Liver (tissue), 9 donors: ENCODE measurements around the gene MEF2D. TPM values are rescaled to one million over a fixed set of nuclear protein-coding genes. Genes with fewer than 3 reads are reported as not detected.

Source experiments
- DNase-seq: peaks from one replicate; pipeline ENCODE4 v3.0.0-alpha.2; 2017; ENCODE audit warnings: low spot score
- H3K27ac ChIP-seq, 2 donors: one replicate each; pipeline ENCODE4 v1.7.0; 2013; ENCODE audit warnings: inconsistent platforms in 2 of 2, low read length in 2 of 2, control low read depth in 1 of 2, low read depth in 1 of 2, mild to moderate bottlenecking in 1 of 2
- H3K27me3 ChIP-seq, 4 donors: one replicate each; pipeline versions ENCODE4 v1.6.1 to v1.7.0; 2013; ENCODE audit warnings: low read length in 3 of 4, inconsistent platforms in 1 of 4, mild to moderate bottlenecking in 1 of 4, moderate library complexity in 1 of 4; ENCODE audit not compliant: control insufficient read depth in 4 of 4, insufficient read depth in 4 of 4
- H3K36me3 ChIP-seq, 4 donors: one replicate each; pipeline versions ENCODE4 v1.6.1 to v1.7.0; 2013; ENCODE audit warnings: low read length in 3 of 4, mild to moderate bottlenecking in 3 of 4, low read depth in 1 of 4, moderate library complexity in 1 of 4; ENCODE audit not compliant: control insufficient read depth in 4 of 4, insufficient read depth in 3 of 4
- H3K4me1 ChIP-seq, 4 donors: one replicate each; pipeline versions ENCODE4 v1.6.1 to v1.7.0; 2013; ENCODE audit warnings: low read length in 3 of 4, mild to moderate bottlenecking in 3 of 4, moderate library complexity in 1 of 4; ENCODE audit not compliant: control insufficient read depth in 4 of 4, insufficient read depth in 4 of 4
- H3K4me3 ChIP-seq, 3 donors: one replicate each; pipeline versions ENCODE4 v1.6.1 to v1.7.0; 2013; ENCODE audit warnings: low read length in 3 of 3, control low read depth in 1 of 3, low read depth in 1 of 3, mild to moderate bottlenecking in 1 of 3
- H3K9ac ChIP-seq, 2 donors: one replicate each; pipeline ENCODE4 v1.7.0; 2013; ENCODE audit warnings: low read length in 2 of 2, mild to moderate bottlenecking in 2 of 2, moderate library complexity in 2 of 2, control low read depth in 1 of 2, low read depth in 1 of 2
- H3K9me3 ChIP-seq, 4 donors: one replicate each; pipeline versions ENCODE4 v1.6.1 to v1.7.0; 2013; ENCODE audit warnings: low read length in 3 of 4; ENCODE audit not compliant: control insufficient read depth in 4 of 4
- ATF3 ChIP-seq: IDR thresholded peaks from 2 replicates; pipeline ENCODE4 v1.6.1; 2016; ENCODE audit warnings: antibody characterized with exemption
- CTCF ChIP-seq: fragments of 150-350 bp; IDR thresholded peaks from 2 replicates; pipeline ENCODE4 v1.5.1; 2017; ENCODE audit warnings: improper control_type of control experiment, low read depth, low read length; ENCODE audit not compliant: missing input control
- EGR1 ChIP-seq, 2 donors: IDR thresholded peaks; 2 replicates each; pipeline ENCODE4 v1.6.1; 2016 to 2018; ENCODE audit warnings: antibody characterized with exemption in 2 of 2, low read depth in 2 of 2
- FOXA1 ChIP-seq: IDR thresholded peaks from 2 replicates; pipeline ENCODE4 v1.6.1; 2016; ENCODE audit warnings: antibody characterized with exemption
- FOXA2 ChIP-seq: IDR thresholded peaks from 2 replicates; pipeline ENCODE4 v1.6.1; 2016; ENCODE audit warnings: antibody characterized with exemption
- GABPA ChIP-seq, 2 donors: IDR thresholded peaks in 1 of 2; conservative IDR thresholded peaks in 1 of 2; 2 replicates each; pipeline ENCODE4 v1.6.1; 2016; ENCODE audit warnings: antibody characterized with exemption in 2 of 2, mild to moderate bottlenecking in 1 of 2, moderate library complexity in 1 of 2
- HNF4A ChIP-seq, 2 donors: conservative IDR thresholded peaks; 2 replicates each; pipeline ENCODE4 v1.6.1; 2016; ENCODE audit warnings: antibody characterized with exemption in 2 of 2, mild to moderate bottlenecking in 2 of 2
- HNF4G ChIP-seq: IDR thresholded peaks from 2 replicates; pipeline ENCODE4 v1.6.1; 2016; ENCODE audit warnings: antibody characterized with exemption
- JUND ChIP-seq, 2 donors: IDR thresholded peaks; 2 replicates each; pipeline ENCODE4 v1.6.1; 2016; ENCODE audit warnings: antibody characterized with exemption in 2 of 2
- MAX ChIP-seq: IDR thresholded peaks from 2 replicates; pipeline ENCODE4 v1.6.1; 2016; ENCODE audit warnings: antibody characterized with exemption
- NR2F2 ChIP-seq: IDR thresholded peaks from 2 replicates; pipeline ENCODE4 v1.6.1; 2016; ENCODE audit warnings: antibody characterized with exemption
- RAD21 ChIP-seq, 2 donors: IDR thresholded peaks; 2 replicates each; pipeline ENCODE4 v1.6.1; 2016; ENCODE audit warnings: antibody characterized with exemption in 2 of 2, mild to moderate bottlenecking in 2 of 2
- REST ChIP-seq: IDR thresholded peaks from 2 replicates; pipeline ENCODE4 v1.6.1; 2016; ENCODE audit warnings: antibody characterized with exemption, mild to moderate bottlenecking
- RXRA ChIP-seq, 2 donors: IDR thresholded peaks; 2 replicates each; pipeline ENCODE4 v1.6.1; 2017 to 2018; ENCODE audit warnings: antibody characterized with exemption in 2 of 2, mild to moderate bottlenecking in 1 of 2
- SP1 ChIP-seq: IDR thresholded peaks from 2 replicates; pipeline ENCODE4 v1.6.1; 2018; ENCODE audit warnings: antibody characterized with exemption, mild to moderate bottlenecking
- TAF1 ChIP-seq: conservative IDR thresholded peaks from 2 replicates; pipeline ENCODE4 v1.6.1; 2016; ENCODE audit warnings: antibody characterized with exemption, mild to moderate bottlenecking
- YY1 ChIP-seq: IDR thresholded peaks from 2 replicates; pipeline ENCODE4 v1.6.1; 2016; ENCODE audit warnings: antibody characterized with exemption, mild to moderate bottlenecking
- WGBS: extraction: QIAGEN DNeasy Blood & Tissue Kit; methylation state at CpG from one replicate; pipeline ENCODE4 v1.1.7; 2013; 5-methylcytosine and 5-hydroxymethylcytosine counted together
- polyA plus RNA-seq, 2 donors: library from polyadenylated mRNA; stranded (reverse) in 1 of 2; unstranded in 1 of 2; fragments of 200-250 nt in 1 of 2; fragments of >200 nt in 1 of 2; fragmentation: Nextera tagmentation in 1 of 2; extraction: Ambion mirVana in 1 of 2; gene quantifications; one replicate each; pipeline versions ENCODE4 v1.2.1 to v1.2.3, GENCODE V29; 2013 to 2015
- total RNA-seq, 2 donors: library from RNA; depleted of rRNA; stranded (reverse); fragments of >200 nt; gene quantifications; one replicate each; pipeline ENCODE4 v1.2.3, GENCODE V29; 2014
- donor health status: healthy.
- donor health status: healthy.
- donor health status: healthy.
- donor health status: healthy.
- donor health status: healthy.

Gene MEF2D
- total and polyA plus RNA-seq, 4 donors = 3.4 to 7.6 (median 5.5) TPM

- Histone ChIP-seq H3K27ac (no peak overlapping the region), H3K27me3 (peaks cover 0 to 20% (median 9%) of the 10 kb centered on the region in 4 donors)
- DNase-seq = no peak
Measured at GRCh38 chr1:156444407-156445001, 56.1 kb downstream of the MEF2D start.

GRCh38 chr1:156443286-156443685 is 57.3 kb downstream of the MEF2D start:
- H3K4me3 ChIP-seq = no peak overlapping the region
- H3K27ac ChIP-seq = no peak overlapping the region
- no peak overlapping the region for H3K9ac ChIP-seq
- no peaks in the 10 kb centered on the region for H3K9me3 ChIP-seq
- WGBS = 53% methylated on average over 6 of the region's 6 CpGs
- H3K4me1 ChIP-seq = peaks cover 0 to 6% (median under 1%) of the 10 kb centered on the region in 4 donors
- DNase-seq = no peak
- H3K27me3 ChIP-seq = peaks cover 0 to 27% (median 13%) of the 10 kb centered on the region in 4 donors
- no peaks in the 10 kb centered on the region for H3K36me3 ChIP-seq
- TF ChIP-seq HNF4A (conservative IDR thresholded peaks at IDR 0.05) = no peak
- no peak for TF ChIP-seq RAD21 (IDR thresholded peaks at IDR 0.05)
- TF ChIP-seq SP1 = no peak
- TF ChIP-seq ATF3 = no peak
- TF ChIP-seq MAX = no peak
- TF ChIP-seq HNF4G = no peak
- no peak for TF ChIP-seq GABPA (IDR thresholded peaks at IDR 0.05 in 1 of 2, conservative IDR thresholded peaks at IDR 0.05 in 1 of 2)

More at GRCh38 chr1:156444407-156445001, 56.1 kb downstream of the MEF2D start:
- H3K4me3 ChIP-seq = no peak overlapping the region
- H3K9ac ChIP-seq = no peak overlapping the region
- WGBS = 22% methylated on average over 1 of the region's 1 CpG
- H3K9me3 ChIP-seq = no peaks in the 10 kb centered on the region
- TF ChIP-seq EGR1 (IDR thresholded peaks at IDR 0.05; ENCODE audit: low read depth in 2 of 2) (no peak), CTCF (peak; percentile 11), FOXA2 (no peak), HNF4G (no peak), RAD21 (IDR thresholded peaks at IDR 0.05) (peak; percentile 61 to 66), TAF1 (no peak), YY1 (no peak), GABPA (IDR thresholded peaks at IDR 0.05 in 1 of 2, conservative IDR thresholded peaks at IDR 0.05 in 1 of 2) (no peak), NR2F2 (no peak), ATF3 (no peak)
- peaks cover 0 to 6% (median under 1%) of the 10 kb centered on the region in 4 donors for H3K4me1 ChIP-seq
- H3K36me3 ChIP-seq = no peaks in the 10 kb centered on the region

- Histone ChIP-seq H3K27me3 (peaks cover 0 to 43% (median 25%) of the 10 kb centered on the region in 4 donors), H3K9me3 (no peaks in the 10 kb centered on the region), H3K36me3 (no peaks in the 10 kb centered on the region), H3K4me1 (peaks cover 0 to 12% (median 6%) of the 10 kb centered on the region in 4 donors), H3K27ac (no peak overlapping the region), H3K4me3 (no peak overlapping the region), H3K9ac (no peak overlapping the region)
- TF ChIP-seq FOXA1 (no peak), REST (no peak), HNF4A (conservative IDR thresholded peaks at IDR 0.05) (no peak), JUND (IDR thresholded peaks at IDR 0.05) (no peak), RXRA (IDR thresholded peaks at IDR 0.05) (no peak), MAX (no peak), CTCF (no peak)
- WGBS = 18% methylated on average over 9 of the region's 9 CpGs
- no peak for DNase-seq
Measured at GRCh38 chr1:156440654-156441437, 59.7 kb downstream of the MEF2D start.
